Right renal pelvis (tissue), 4 donors: ENCODE measurements around the gene TMEM178B. TPM values are rescaled to one million over a fixed set of nuclear protein-coding genes. Genes with fewer than 3 reads are reported as not detected.

Source experiments
- DNase-seq, 4 donors: peaks; one replicate each; pipeline ENCODE4 v3.0.0-alpha.2; 2013; ENCODE audit warnings: low read depth in 4 of 4, low spot score in 3 of 4, missing footprints in 1 of 4
- polyA plus RNA-seq, 4 donors: library from polyadenylated mRNA; unstranded; fragments of 120-200 nt; gene quantifications; one replicate each; pipeline ENCODE4 v1.2.1, GENCODE V29; 2013; ENCODE audit not compliant: insufficient read length in 4 of 4

The TMEM178B gene
- polyA plus RNA-seq, 4 donors = 0.19 to 0.56 (median 0.40) TPM

DNA sequence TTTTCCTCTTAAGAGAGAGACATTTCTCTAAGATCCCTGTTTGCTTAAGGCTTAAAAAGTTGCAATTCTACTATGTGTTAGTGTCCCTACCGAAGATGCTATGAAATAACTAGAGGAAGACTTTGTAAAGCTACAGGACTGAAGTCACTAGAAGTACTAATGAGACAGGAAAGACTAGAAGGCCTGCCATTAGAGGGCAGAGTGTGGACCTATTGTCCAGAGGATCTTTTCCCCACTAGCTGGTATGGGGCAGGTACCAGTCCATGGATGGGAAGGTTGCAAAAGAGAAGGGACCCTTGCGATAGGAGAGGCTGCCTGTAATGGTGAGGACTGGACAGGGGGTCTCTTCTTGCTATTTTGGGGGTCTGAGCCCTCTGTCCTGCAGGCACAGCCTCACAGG lies 178.1 kb downstream of the TMEM178B start:
- no peak for DNase-seq

DNA sequence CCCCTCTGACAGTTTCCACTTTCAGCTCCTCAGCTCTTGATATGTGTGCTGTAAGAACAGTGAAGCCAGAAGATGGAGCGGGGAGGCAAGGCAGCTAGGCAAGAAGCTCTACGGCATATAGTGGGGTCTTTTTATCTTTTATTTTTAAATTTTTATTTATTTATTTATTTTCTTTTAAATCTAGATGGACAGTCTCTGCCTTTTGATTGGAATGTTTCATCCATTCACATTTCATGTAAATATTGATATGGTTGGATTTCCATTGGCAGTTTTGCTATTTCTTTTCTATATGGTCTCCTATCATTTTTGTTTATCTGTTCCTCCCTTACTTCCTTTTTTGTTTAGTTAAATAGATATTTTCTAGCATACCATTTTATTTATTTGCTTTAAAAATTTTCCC lies 183.7 kb downstream of the TMEM178B start:
- no peak for DNase-seq

DNA sequence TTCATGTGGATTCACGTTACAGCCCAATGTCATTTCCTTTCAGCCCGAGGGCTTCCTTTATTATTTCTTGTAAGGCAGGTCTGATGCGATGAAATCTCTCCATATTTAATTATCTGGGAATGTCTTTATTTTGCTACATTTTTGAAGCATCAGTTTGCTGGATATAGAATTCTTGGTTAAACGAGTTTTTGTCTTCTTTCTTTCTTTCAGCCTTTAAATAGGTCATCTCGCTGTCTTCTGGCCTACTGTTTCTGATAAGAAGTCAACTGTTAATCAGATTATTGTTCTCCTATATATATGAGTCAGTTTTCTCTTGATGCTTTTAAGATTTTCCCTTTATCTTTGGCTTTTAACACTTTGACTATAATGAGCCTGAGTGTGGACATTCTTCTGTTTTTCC lies 184.7 kb downstream of the TMEM178B start:
- no peak for DNase-seq

- no peak for DNase-seq
Observed at GRCh38 chr7:141262101-141263090, 188.5 kb downstream of the TMEM178B start.

- DNase-seq = no peak
Observed at GRCh38 chr7:141263508-141263907, 189.6 kb downstream of the TMEM178B start.

GRCh38 chr7:141263983-141264382 lies 190.1 kb downstream of the TMEM178B start:
- DNase-seq = no peak

- DNase-seq = no peak
Observed at GRCh38 chr7:141264511-141264910, 190.6 kb downstream of the TMEM178B start.

DNA sequence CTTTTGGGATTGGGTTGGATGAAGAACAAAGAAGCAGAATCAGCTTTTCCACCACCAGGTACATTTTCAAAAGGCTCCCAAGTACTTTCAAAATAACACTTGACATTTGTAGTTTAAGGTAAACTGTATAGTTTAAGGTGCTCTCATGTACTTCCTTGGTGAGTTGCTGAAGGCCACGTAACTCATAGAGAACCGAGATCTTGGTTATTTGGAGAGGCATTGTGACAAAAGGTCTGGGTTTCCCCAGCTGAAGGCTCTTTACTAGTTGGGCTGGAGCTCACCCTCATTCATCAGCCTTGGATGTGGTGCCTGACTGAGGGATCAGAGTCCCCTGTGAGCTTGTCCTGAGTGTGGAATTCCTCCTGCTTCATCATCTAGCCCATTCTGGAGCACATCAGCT lies 191.8 kb downstream of the TMEM178B start:
- DNase-seq = no peak

GRCh38 chr7:141268614-141269013 lies 194.8 kb downstream of the TMEM178B start:
- no peak for DNase-seq

DNA sequence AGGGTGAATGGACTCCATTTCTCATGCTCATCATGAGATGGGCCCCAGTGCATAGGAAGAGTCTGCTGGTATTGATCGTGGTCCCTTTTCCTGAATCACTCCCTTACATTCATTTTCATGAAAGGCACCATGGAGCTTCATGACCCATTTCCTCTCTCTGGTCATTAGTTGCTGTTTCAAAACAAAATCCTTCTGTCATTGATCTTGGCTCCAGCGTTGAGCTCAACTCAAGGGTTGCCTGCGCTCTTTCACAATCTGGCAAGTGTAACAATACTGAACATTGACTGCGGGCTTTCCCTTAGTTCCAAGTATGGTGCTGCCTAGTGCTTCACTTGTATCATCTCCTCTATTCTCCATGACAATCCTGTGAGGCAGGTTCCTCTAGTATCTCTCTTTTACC lies 197.6 kb downstream of the TMEM178B start:
- no peak for DNase-seq

- DNase-seq = no peak
Observed at GRCh38 chr7:141272417-141272816, 198.6 kb downstream of the TMEM178B start.

GRCh38 chr7:141275350-141275749 lies 201.5 kb downstream of the TMEM178B start:
- DNase-seq = no peak

GRCh38 chr7:141276031-141276430 lies 202.2 kb downstream of the TMEM178B start:
- no peak for DNase-seq

DNA sequence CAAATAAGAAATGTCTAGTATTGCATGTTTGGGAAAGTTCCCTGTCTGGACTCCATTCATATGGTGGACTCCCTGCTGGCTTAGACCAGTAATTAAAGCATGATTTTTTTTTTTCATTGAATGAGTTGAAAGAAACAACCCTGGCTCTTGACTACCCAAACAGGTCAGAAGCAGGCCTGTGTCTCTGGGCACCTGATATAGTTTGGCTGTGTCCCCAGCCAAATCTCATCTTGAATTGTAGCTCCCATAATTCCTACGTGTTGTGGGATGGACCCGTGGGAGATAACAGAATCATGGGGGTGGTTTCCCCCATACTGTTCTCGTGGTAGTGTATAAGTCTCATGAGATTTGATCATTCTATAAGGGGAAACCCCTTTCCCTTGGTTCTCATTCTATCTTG lies 206.2 kb downstream of the TMEM178B start:
- DNase-seq = no peak

DNA sequence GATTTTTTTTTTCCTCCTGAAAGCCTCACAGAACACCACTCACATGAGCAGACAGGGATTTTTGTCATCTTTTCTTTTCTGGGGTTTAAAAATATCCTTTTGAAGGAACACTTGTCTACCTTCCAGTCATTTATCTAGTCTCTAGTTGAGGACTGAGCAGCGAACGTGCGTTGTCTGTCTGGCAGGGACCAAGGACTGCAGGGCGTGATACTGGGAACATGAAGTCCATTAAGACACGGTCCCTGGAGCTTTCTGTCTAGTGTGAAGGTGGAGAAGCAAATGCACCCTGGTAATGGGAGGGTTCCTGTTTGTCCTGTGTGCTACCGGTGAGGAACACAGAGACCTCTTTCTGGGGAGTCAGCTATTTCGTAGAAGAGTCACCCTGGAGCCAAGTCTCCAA lies 207.4 kb downstream of the TMEM178B start:
- DNase-seq = no peak

DNA sequence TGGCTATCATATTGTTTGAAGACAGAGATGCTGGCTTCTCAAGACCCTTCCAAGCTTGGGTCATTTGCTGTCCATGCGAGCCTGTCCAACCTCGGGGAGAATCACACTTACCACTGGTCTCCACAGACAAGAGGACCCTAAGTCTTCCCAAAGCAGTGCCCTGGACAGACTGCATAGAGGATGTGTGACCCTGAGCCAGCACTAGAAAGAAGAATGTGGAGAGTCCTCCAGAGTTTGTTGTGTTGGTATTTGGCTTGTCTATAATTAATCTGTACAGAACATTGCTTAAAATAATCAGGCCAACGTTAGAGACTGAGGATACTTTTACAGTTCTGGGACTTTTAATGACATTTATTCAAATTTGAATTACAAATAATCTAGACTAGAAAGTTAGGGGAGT lies 212.7 kb downstream of the TMEM178B start:
- no peak for DNase-seq

DNA sequence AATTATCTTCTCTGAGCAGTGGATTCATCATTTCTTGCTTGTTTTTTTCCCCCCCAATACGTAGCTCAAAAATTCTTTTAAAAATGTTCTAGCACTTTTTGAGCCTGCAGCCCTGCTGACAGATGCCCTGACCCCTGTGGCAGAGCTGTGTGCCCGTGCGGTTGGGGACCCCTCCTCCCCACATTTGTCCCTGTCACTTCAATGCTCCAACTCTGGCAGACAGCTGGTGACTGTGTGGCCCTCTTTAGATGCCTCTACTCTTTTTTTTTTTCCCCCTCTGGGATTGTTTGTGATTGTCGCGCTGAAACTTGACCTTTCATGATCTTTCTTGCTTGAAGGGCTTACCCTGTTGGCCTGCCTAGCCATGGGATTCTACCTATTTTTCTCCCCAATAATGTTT lies 214.1 kb downstream of the TMEM178B start:
- DNase-seq = no peak

- no peak for DNase-seq
Observed at GRCh38 chr7:141288626-141289025, 214.8 kb downstream of the TMEM178B start.

- no peak for DNase-seq
Observed at GRCh38 chr7:141290365-141290764, 216.5 kb downstream of the TMEM178B start.

DNA sequence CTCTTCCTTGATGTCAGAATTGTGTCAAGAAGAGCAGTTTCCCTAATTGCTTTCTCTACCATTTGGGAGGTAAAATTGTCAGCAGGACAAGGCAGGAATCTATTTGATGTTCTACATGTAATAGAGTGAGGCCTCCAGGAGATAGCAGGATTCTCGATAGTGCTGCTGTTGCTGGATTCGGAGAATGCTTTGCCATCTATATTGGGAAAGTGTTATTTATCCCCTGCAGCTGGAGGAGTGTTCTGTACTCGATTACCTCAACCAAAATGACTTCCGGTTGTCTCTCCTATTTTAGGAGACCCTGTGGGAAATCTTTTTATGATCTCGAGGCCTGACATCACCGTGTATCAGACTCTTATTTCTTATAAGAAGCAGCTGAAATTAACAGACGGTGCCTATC lies 217.1 kb downstream of the TMEM178B start:
- no peak for DNase-seq

- no peak for DNase-seq
Observed at GRCh38 chr7:141291541-141291940, 217.7 kb downstream of the TMEM178B start.

DNA sequence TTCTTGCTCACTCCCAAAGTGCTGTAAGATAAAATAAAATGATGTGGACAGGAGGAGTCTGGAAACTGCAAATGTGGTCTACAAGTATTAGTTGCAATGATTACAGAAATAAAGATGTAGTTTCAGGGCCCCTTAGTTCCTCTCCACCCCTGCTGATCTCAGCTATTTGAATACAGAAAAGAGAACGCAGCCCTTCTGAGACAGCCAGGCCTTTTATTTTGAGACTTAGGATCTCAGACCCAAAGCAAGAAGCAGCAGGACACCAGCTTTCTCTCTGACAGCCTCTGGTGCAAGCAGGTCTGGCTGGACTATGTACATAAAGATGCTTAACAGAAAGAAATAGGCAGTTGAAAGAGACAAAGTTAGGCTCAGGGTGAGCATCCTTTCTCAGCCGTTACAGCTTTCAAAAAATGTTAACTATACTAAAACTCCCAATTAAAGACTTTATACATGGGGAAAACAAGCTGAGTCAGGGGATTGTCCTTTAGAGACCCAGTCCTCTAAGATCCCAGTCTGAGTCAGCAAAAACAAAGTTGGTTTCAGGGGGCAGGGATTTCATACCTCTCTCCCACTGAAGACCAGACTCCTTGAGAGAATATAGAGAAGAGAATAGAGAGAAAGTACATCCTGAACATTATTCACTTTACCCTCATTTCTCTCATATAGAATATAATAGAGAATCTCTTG lies 220.4 kb downstream of the TMEM178B start:
- no peak for DNase-seq
